Neural cell (in vitro differentiated cells): ENCODE measurements around the gene ASMT. TPM values are rescaled to one million over a fixed set of nuclear protein-coding genes. Genes with fewer than 3 reads are reported as not detected.

Source experiments
- H2AFZ ChIP-seq: fragments of 200-600, 300-800 bp; sonication (generic), shearing (Covaris generic); 2 replicates; pipeline ENCODE4 v1.6.0; 2014; ENCODE audit warnings: low read depth, mild to moderate bottlenecking, antibody characterized with exemption, low read length, moderate library complexity
- H3F3A ChIP-seq: fragments of 200-600 bp; shearing (Covaris generic); 2 replicates; pipeline ENCODE4 v1.6.1; 2016; ENCODE audit warnings: mild to moderate bottlenecking, moderate library complexity, mixed read lengths, antibody characterized with exemption, low read length; ENCODE audit not compliant: insufficient read depth, poor library complexity, severe bottlenecking
- H3K27ac ChIP-seq: fragments of 200-600, 300-800 bp; sonication (generic), shearing (Covaris generic); 2 replicates; pipeline ENCODE4 v1.5.1; 2014; ENCODE audit warnings: mild to moderate bottlenecking, low read length, moderate library complexity
- H3K27me3 ChIP-seq: fragments of 300-800, 200-600 bp; sonication (generic), shearing (Covaris generic); 2 replicates; pipeline ENCODE4 v1.6.0; 2014; ENCODE audit warnings: mild to moderate bottlenecking, low read depth, low read length, moderate library complexity; ENCODE audit not compliant: insufficient read depth
- H3K36me3 ChIP-seq: fragments of 300-800, 200-600 bp; sonication (generic), shearing (Covaris generic); 2 replicates; pipeline ENCODE4 v1.5.1; 2014; ENCODE audit warnings: mild to moderate bottlenecking, antibody characterized with exemption, low read length, moderate library complexity; ENCODE audit not compliant: insufficient read depth
- H3K4me2 ChIP-seq: fragments of 300-800, 200-600 bp; sonication (generic), shearing (Covaris generic); 2 replicates; pipeline ENCODE4 v1.6.0; 2014; ENCODE audit warnings: mild to moderate bottlenecking, low read length
- H3K4me3 ChIP-seq: fragments of 300-800, 200-600 bp; sonication (generic), shearing (Covaris generic); 2 replicates; pipeline ENCODE4 v1.5.1; 2014; ENCODE audit warnings: mild to moderate bottlenecking, low read length, moderate library complexity
- H3K79me2 ChIP-seq: fragments of 200-600 bp; shearing (Covaris generic); replicated peaks from 2 replicates; pipeline ENCODE4 v1.6.0; 2014; ENCODE audit warnings: mild to moderate bottlenecking, low read length, moderate library complexity; ENCODE audit not compliant: insufficient read depth
- H3K9ac ChIP-seq: fragments of 300-800, 200-600 bp; sonication (generic), shearing (Covaris generic); 2 replicates; pipeline ENCODE4 v1.6.1; 2016; ENCODE audit warnings: mild to moderate bottlenecking, low read length, mixed read lengths
- H3K9me2 ChIP-seq: fragments of 200-600 bp; shearing (Covaris generic); 2 replicates; pipeline ENCODE4 v1.6.1; 2016; ENCODE audit warnings: mild to moderate bottlenecking, low read length, mixed read lengths; ENCODE audit not compliant: insufficient read depth
- H3K9me3 ChIP-seq: fragments of 200-600, 300-800 bp; sonication (generic), shearing (Covaris generic); 2 replicates; pipeline ENCODE4 v1.6.1; 2016; ENCODE audit warnings: mild to moderate bottlenecking, mixed run types, low read length, moderate library complexity, mixed read lengths
- H4K20me1 ChIP-seq: fragments of 200-600 bp; shearing (Covaris generic); 2 replicates; pipeline ENCODE4 v1.6.1; 2016; ENCODE audit warnings: mild to moderate bottlenecking, mixed run types; ENCODE audit not compliant: insufficient read depth
- EP300 ChIP-seq: fragments of 450-650 bp; conservative IDR thresholded peaks from 2 replicates; pipeline ENCODE4 v1.6.1; 2014; ENCODE audit warnings: antibody characterized with exemption, mild to moderate bottlenecking, moderate library complexity; ENCODE audit not compliant: poor library complexity, severe bottlenecking
- EZH2 ChIP-seq: fragments of 200-600, 300-800 bp; shearing (Covaris generic), sonication (generic); IDR thresholded peaks from 2 replicates; pipeline ENCODE4 v1.6.1; 2014; ENCODE audit warnings: antibody characterized with exemption, low read length, borderline replicate concordance, mild to moderate bottlenecking; ENCODE audit not compliant: insufficient read depth, poor library complexity, severe bottlenecking
- MXI1 ChIP-seq: fragments of 450-650 bp; conservative IDR thresholded peaks from 2 replicates; pipeline ENCODE4 v1.6.1; 2014; ENCODE audit warnings: antibody characterized with exemption, mild to moderate bottlenecking; ENCODE audit not compliant: poor library complexity, severe bottlenecking
- POLR2AphosphoS5 ChIP-seq: IDR thresholded peaks from 2 replicates; pipeline ENCODE4 v1.6.1; 2012
- RAD21 ChIP-seq: fragments of 450-650 bp; conservative IDR thresholded peaks from 2 replicates; pipeline ENCODE4 v1.6.1; 2014; ENCODE audit warnings: antibody characterized with exemption, mild to moderate bottlenecking, moderate library complexity
- SMC3 ChIP-seq: fragments of 450-650 bp; conservative IDR thresholded peaks from 2 replicates; pipeline ENCODE4 v1.6.1; 2014; ENCODE audit warnings: antibody characterized with exemption, mild to moderate bottlenecking, moderate library complexity; ENCODE audit not compliant: poor library complexity
- TAF1 ChIP-seq: IDR thresholded peaks from 2 replicates; pipeline ENCODE4 v1.6.1; 2012; ENCODE audit warnings: low read depth
- polyA plus RNA-seq: library from polyadenylated mRNA; depleted of rRNA; stranded (reverse); fragments of >200 nt; gene quantifications from 2 replicates; pipeline ENCODE4 v1.2.3, GENCODE V29; 2014
- TF ChIP-seq, protein P1 (sequence below): IDR thresholded peaks from 2 replicates; pipeline ENCODE4 v1.6.1; 2012; ENCODE audit warnings: borderline replicate concordance
- TF ChIP-seq, protein P2 (sequence below): fragments of 450-650 bp; IDR thresholded peaks from 2 replicates; pipeline ENCODE4 v1.5.1; 2014; ENCODE audit warnings: antibody characterized with exemption, mild to moderate bottlenecking, moderate library complexity; ENCODE audit not compliant: poor library complexity, severe bottlenecking

Gene ASMT
- polyA plus RNA-seq, 1 donor from 2014 or later: 1.8 TPM

DNA sequence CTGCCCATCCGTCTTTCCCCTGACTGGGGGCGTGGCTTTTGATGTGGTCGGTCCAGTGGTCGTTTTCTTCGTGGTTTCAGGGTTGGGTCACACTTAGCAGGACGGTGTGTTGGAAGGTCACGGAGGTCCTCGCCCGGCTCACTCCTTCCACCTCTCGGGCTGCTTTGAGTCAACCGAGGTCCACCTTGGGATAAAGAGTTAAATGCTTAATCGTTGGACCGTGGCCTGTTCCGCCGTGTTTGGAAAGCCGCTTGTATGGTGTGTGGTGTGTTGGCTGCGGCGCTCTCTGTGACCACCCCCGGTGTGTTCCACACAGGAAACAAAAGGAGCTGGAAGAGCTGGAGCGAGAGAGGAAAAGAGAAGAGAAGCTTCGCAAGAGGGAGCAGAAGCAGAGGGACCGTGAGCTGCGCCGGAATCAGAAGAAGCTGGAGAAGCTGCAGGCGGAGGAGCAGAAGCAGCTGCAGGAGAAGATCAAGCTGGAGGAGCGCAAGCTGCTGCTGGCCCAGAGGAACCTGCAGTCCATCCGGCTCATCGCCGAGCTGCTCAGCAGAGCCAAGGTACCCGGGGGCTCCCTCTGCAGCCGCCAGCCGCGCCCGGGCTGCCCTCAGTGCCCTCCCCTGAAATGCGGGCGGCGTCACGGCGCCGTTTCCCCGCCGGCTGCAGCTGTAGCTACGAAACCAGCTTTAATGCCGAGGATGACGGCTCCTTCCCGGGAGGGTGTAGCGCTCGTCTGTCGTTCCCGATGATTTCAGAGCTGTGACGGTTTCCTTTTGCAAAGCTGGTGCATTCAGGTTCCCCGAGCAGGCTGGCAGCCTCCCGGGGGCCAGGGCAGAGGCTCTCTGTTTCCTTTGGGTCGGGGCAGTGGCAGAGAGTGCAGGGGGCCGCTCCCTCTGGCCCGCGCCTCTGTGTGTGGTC is 15.7 kb upstream of the ASMT start:
- Histone ChIP-seq H2AFZ (no peak overlapping the region), H3K36me3 (peaks cover 10% of the 10 kb centered on the region), H3F3A (no peaks in the 10 kb centered on the region), H3K27me3 (no peaks in the 10 kb centered on the region), H3K27ac (no peak overlapping the region), H3K79me2 (peaks cover 10% of the 10 kb centered on the region), H4K20me1 (no peaks in the 10 kb centered on the region), H3K9me2 (no peaks in the 10 kb centered on the region), H3K4me2 (no peak overlapping the region), H3K9ac (no peak overlapping the region), H3K4me3 (no peak overlapping the region), H3K9me3 (no peaks in the 10 kb centered on the region)
- TF ChIP-seq, protein P1, sequence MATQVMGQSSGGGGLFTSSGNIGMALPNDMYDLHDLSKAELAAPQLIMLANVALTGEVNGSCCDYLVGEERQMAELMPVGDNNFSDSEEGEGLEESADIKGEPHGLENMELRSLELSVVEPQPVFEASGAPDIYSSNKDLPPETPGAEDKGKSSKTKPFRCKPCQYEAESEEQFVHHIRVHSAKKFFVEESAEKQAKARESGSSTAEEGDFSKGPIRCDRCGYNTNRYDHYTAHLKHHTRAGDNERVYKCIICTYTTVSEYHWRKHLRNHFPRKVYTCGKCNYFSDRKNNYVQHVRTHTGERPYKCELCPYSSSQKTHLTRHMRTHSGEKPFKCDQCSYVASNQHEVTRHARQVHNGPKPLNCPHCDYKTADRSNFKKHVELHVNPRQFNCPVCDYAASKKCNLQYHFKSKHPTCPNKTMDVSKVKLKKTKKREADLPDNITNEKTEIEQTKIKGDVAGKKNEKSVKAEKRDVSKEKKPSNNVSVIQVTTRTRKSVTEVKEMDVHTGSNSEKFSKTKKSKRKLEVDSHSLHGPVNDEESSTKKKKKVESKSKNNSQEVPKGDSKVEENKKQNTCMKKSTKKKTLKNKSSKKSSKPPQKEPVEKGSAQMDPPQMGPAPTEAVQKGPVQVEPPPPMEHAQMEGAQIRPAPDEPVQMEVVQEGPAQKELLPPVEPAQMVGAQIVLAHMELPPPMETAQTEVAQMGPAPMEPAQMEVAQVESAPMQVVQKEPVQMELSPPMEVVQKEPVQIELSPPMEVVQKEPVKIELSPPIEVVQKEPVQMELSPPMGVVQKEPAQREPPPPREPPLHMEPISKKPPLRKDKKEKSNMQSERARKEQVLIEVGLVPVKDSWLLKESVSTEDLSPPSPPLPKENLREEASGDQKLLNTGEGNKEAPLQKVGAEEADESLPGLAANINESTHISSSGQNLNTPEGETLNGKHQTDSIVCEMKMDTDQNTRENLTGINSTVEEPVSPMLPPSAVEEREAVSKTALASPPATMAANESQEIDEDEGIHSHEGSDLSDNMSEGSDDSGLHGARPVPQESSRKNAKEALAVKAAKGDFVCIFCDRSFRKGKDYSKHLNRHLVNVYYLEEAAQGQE: no peak
- no peak for TF ChIP-seq RAD21
- TF ChIP-seq EZH2: no peak
- TF ChIP-seq EP300: no peak
- TF ChIP-seq TAF1: no peak

DNA sequence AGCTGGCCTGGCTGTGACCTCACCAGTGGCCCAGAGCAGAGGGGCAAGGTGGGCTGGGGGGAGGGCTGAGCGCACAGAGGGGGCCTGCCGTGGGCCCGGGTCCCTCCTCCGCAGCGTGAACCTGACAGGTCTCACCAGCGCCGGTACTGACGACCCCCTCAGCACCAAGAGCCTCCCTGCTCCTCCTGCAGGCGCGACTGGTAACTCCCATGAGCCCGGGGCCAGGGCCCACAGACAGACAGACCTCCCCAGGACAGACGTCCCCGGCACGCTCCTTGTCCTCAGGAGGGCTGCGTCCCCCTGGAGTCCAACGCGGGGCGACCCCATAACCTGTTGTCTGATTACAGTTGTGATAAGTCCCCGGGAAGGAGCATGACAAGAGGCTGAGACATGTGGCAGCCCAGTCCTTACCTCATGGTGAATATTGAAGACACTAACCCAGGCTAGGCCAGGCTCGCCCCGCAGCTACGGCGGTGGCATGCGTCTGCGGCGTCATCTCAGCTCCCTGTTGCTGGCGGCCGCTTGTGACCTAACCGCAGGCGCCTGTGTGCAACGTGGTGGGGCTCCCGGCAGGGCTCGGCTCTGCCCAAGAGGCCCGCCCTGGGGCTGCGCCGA is 15.0 kb upstream of the ASMT start:
- H3K27ac ChIP-seq: no peak overlapping the region
- H3K79me2 ChIP-seq: peaks cover 4% of the 10 kb centered on the region
- no peak overlapping the region for H3K4me2 ChIP-seq
- H2AFZ ChIP-seq: no peak overlapping the region
- H3K9ac ChIP-seq: no peak overlapping the region
- H3K27me3 ChIP-seq: no peaks in the 10 kb centered on the region
- H3F3A ChIP-seq: no peaks in the 10 kb centered on the region
- no peaks in the 10 kb centered on the region for H4K20me1 ChIP-seq
- H3K9me3 ChIP-seq: no peaks in the 10 kb centered on the region
- peaks cover 8% of the 10 kb centered on the region for H3K36me3 ChIP-seq
- H3K9me2 ChIP-seq: no peaks in the 10 kb centered on the region
- TF ChIP-seq MXI1 (no peak), EP300 (no peak), POLR2AphosphoS5 (no peak), EZH2 (no peak), RAD21 (no peak), TAF1 (no peak), SMC3 (no peak)
- TF ChIP-seq, protein P2, sequence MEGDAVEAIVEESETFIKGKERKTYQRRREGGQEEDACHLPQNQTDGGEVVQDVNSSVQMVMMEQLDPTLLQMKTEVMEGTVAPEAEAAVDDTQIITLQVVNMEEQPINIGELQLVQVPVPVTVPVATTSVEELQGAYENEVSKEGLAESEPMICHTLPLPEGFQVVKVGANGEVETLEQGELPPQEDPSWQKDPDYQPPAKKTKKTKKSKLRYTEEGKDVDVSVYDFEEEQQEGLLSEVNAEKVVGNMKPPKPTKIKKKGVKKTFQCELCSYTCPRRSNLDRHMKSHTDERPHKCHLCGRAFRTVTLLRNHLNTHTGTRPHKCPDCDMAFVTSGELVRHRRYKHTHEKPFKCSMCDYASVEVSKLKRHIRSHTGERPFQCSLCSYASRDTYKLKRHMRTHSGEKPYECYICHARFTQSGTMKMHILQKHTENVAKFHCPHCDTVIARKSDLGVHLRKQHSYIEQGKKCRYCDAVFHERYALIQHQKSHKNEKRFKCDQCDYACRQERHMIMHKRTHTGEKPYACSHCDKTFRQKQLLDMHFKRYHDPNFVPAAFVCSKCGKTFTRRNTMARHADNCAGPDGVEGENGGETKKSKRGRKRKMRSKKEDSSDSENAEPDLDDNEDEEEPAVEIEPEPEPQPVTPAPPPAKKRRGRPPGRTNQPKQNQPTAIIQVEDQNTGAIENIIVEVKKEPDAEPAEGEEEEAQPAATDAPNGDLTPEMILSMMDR: no peak
- TF ChIP-seq, protein P1: no peak
- no peak overlapping the region for H3K4me3 ChIP-seq
